Sigmoid colon (tissue), 3 donors: ENCODE results near the gene CCDC172.

Experiments used
- POLR2A ChIP-seq, 2 donors: fragments of 450-650 bp; IDR thresholded peaks; one replicate each; pipeline ENCODE4 v1.6.1; 2016; ENCODE audit warnings: antibody characterized with exemption in 2 of 2, mild to moderate bottlenecking in 2 of 2, moderate library complexity in 2 of 2
- TF ChIP-seq, protein P1 (sequence below), 4 experiments: fragments of 450-650 bp in 3 of 4; fragments of 200-600 bp in 1 of 4; IDR thresholded peaks; one replicate each; pipeline ENCODE4 v1.5.1; 2016 to 2019; ENCODE audit warnings: antibody characterized with exemption in 4 of 4, mild to moderate bottlenecking in 3 of 4, moderate library complexity in 2 of 4

DNA sequence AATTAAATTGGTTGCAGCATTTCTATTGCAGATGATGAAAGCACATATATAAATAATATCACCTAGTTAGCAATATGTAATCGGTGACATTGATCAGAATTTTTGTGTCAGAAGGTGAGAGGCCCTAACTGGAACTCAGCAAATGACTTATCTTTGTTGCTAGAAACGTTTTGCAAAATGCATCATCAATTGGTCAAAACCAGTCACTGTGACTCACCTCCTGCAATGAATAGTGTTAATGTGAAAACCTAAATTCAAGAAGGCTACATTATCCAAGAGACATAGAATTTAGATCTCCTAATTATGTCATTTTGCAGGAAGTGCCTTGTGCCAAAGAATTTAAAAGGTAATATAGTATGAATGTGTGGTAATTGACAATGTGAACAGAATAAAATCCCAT lies 93.6 kb downstream of the CCDC172 start:
- TF ChIP-seq POLR2A (IDR thresholded peaks at IDR 0.05) = no peak
- TF ChIP-seq, protein P1, sequence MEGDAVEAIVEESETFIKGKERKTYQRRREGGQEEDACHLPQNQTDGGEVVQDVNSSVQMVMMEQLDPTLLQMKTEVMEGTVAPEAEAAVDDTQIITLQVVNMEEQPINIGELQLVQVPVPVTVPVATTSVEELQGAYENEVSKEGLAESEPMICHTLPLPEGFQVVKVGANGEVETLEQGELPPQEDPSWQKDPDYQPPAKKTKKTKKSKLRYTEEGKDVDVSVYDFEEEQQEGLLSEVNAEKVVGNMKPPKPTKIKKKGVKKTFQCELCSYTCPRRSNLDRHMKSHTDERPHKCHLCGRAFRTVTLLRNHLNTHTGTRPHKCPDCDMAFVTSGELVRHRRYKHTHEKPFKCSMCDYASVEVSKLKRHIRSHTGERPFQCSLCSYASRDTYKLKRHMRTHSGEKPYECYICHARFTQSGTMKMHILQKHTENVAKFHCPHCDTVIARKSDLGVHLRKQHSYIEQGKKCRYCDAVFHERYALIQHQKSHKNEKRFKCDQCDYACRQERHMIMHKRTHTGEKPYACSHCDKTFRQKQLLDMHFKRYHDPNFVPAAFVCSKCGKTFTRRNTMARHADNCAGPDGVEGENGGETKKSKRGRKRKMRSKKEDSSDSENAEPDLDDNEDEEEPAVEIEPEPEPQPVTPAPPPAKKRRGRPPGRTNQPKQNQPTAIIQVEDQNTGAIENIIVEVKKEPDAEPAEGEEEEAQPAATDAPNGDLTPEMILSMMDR (IDR thresholded peaks at IDR 0.05) = no peak
